ENCODE data around the gene CCM2.
A peak's percentile ranks its signal among the peaks of the same experiment; 100 is the strongest.
"Not testable (repeated sequence)": the region's sequence is repeated elsewhere in the genome, so short reads cannot be mapped to it uniquely, and the experiment has no call there.

Gene CCM2

GRCh38 chr7:44982535-44982923 is 17.5 kb upstream of the CCM2 start:
- DNase-seq, result no peak

- DNase-seq, result no peak
These were observed 17.0 kb upstream of the CCM2 start for GRCh38 chr7:44982970-44983369.

- no peak for DNase-seq
These were observed 16.1 kb upstream of the CCM2 start for GRCh38 chr7:44983742-44984477.

- DNase-seq, result no peak
These were observed 15.6 kb upstream of the CCM2 start for GRCh38 chr7:44984478-44984758.

- DNase-seq, result no peak
These were observed 14.8 kb upstream of the CCM2 start for GRCh38 chr7:44985033-44985695.

- DNase-seq, result no peak
These were observed 14.1 kb upstream of the CCM2 start for GRCh38 chr7:44985900-44986217.

- peak; percentile 91 for DNase-seq
These were observed 13.6 kb upstream of the CCM2 start for GRCh38 chr7:44986218-44987053.

- no peak for DNase-seq
These were observed 12.5 kb upstream of the CCM2 start for GRCh38 chr7:44987457-44987856.

GRCh38 chr7:44987996-44988395 is 12.0 kb upstream of the CCM2 start:
- DNase-seq, result no peak

- DNase-seq, result no peak
These were observed 11.3 kb upstream of the CCM2 start for GRCh38 chr7:44988701-44989100.

- no peak for DNase-seq
These were observed 10.9 kb upstream of the CCM2 start for GRCh38 chr7:44989132-44989531.

GRCh38 chr7:44990109-44991023 is 9.6 kb upstream of the CCM2 start:
- DNase-seq, result peak; percentile 67

GRCh38 chr7:44992004-44992795 is 7.8 kb upstream of the CCM2 start:
- not testable (repeated sequence) for DNase-seq

- DNase-seq, result no peak
These were observed 5.0 kb upstream of the CCM2 start for GRCh38 chr7:44994877-44995554.

GRCh38 chr7:44995555-44996493 is 4.2 kb upstream of the CCM2 start:
- DNase-seq, result no peak

GRCh38 chr7:44998153-44998871 is 1.7 kb upstream of the CCM2 start:
- no peak for DNase-seq

GRCh38 chr7:44999245-45000092 is 532 bp upstream of the CCM2 start:
- DNase-seq, result peak; percentile 100

GRCh38 chr7:45001138-45001694 is 1.2 kb downstream of the CCM2 start:
- DNase-seq, result no peak

Measured in NCI-H2171 (cell line).